Glomerular visceral epithelial cell (primary cell): ENCODE results near the gene ZDHHC3.
"Not testable (repeated sequence)": the region's sequence is repeated elsewhere in the genome, so short reads cannot be mapped to it uniquely, and the experiment has no call there.

ENCODE experiments used
- DNase-seq: peaks from one replicate; pipeline ENCODE4 v3.0.0-alpha.2; 2016; ENCODE audit errors: extremely low spot score

The ZDHHC3 gene

GRCh38 chr3:44995142-44995770 lies 19.3 kb upstream of the ZDHHC3 start:
- DNase-seq = peak; percentile 26

- peak; percentile 7 for DNase-seq
Observed at GRCh38 chr3:44993471-44994205, 17.7 kb upstream of the ZDHHC3 start.

GRCh38 chr3:44992555-44993470 lies 16.8 kb upstream of the ZDHHC3 start:
- no peak for DNase-seq

- DNase-seq = no peak
Observed at GRCh38 chr3:44991326-44991725, 15.4 kb upstream of the ZDHHC3 start.

- no peak for DNase-seq
Observed at GRCh38 chr3:44989636-44990373, 13.8 kb upstream of the ZDHHC3 start.

- DNase-seq = no peak
Observed at GRCh38 chr3:44989141-44989540, 13.2 kb upstream of the ZDHHC3 start.

GRCh38 chr3:44988073-44988472 lies 12.1 kb upstream of the ZDHHC3 start:
- no peak for DNase-seq

- DNase-seq = no peak
Observed at GRCh38 chr3:44987332-44987731, 11.4 kb upstream of the ZDHHC3 start.

GRCh38 chr3:44986330-44986729 lies 10.4 kb upstream of the ZDHHC3 start:
- not testable (repeated sequence) for DNase-seq

GRCh38 chr3:44984335-44984734 lies 8.4 kb upstream of the ZDHHC3 start:
- peak; percentile 15 for DNase-seq

GRCh38 chr3:44983484-44983941 lies 7.5 kb upstream of the ZDHHC3 start:
- no peak for DNase-seq

- no peak for DNase-seq
Observed at GRCh38 chr3:44982817-44983216, 6.8 kb upstream of the ZDHHC3 start.

- no peak for DNase-seq
Observed at GRCh38 chr3:44981751-44982150, 5.8 kb upstream of the ZDHHC3 start.

GRCh38 chr3:44981220-44981619 lies 5.2 kb upstream of the ZDHHC3 start:
- DNase-seq = peak; percentile 39

GRCh38 chr3:44974416-44974815 lies 1.6 kb downstream of the ZDHHC3 start:
- no peak for DNase-seq

- DNase-seq = no peak
Observed at GRCh38 chr3:44970926-44971490, 5.0 kb downstream of the ZDHHC3 start.

GRCh38 chr3:44969828-44970179 lies 6.2 kb downstream of the ZDHHC3 start:
- no peak for DNase-seq

GRCh38 chr3:44969154-44969827 lies 6.7 kb downstream of the ZDHHC3 start:
- no peak for DNase-seq

- DNase-seq = no peak
Observed at GRCh38 chr3:44968447-44968858, 7.5 kb downstream of the ZDHHC3 start.

- peak; percentile 7 for DNase-seq
Observed at GRCh38 chr3:44966795-44967278, 9.1 kb downstream of the ZDHHC3 start.

- no peak for DNase-seq
Observed at GRCh38 chr3:44965165-44965564, 10.8 kb downstream of the ZDHHC3 start.
